ENCODE data around the gene NME1. TPM values are rescaled to one million over a fixed set of nuclear protein-coding genes. Genes with fewer than 3 reads are reported as not detected.
"Not testable (repeated sequence)": the region's sequence is repeated elsewhere in the genome, so short reads cannot be mapped to it uniquely, and the experiment has no call there.

NME1 gene
- total RNA-seq: 100 to 1,000 TPM; 450 to 454 TPM

DNA sequence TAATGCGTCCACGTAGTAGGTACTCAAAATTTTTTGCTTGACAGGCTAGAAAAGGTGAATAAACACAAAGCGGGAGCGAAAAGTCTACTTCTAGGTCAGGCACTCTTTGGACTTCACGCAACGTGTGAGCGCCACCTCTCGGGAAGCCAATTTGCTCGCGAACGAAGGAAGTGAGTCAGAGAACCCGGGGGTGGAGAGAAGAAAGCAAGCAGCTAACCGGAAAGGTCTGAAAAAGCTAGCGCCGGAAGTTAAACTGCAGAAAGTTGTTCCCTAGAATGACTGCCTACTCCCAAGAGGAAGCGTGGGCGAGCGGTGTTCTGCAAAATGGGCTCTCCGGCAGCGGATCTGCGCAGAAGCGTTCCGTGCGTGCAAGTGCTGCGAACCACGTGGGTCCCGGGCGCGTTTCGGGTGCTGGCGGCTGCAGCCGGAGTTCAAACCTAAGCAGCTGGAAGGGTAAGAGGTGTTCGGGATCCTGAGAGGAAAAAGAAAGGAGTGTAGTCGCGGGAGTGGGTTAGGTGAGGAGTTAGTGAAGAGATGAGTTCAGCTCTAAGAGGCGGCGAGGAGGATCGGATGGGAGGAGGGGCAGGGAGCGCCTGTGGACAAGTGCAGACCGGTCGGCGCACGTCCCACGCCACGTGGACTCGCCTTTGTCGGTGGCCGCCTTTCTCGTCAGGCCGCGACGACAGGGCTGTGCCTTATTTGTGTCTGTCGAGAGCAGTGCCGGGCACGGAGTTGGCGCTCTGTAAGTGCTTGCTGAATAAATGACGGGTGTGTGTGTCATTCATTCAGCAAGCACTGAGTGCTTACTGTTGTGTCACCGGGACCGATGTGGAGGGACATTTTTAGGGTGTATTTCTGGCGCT, at the start of gene NME1:
NME1 (plus strand) TSS at position 350 of the 863 bp plus-strand sequence. CDS start 2,096 bp downstream, outside the sequence.
- CTCF ChIA-PET: interaction anchor here (0.6 to 2.1 kb wide), 16 partner anchors 9 to 288 kb away, joined by 3 to 25 read pairs (median 3); partner anchors contain the start of genes NME2 and SPAG9
- POLR2A ChIA-PET: interaction anchor here (0.6 to 1.4 kb wide), 9 partner anchors 9 to 288 kb away, joined by 3 to 11 read pairs (median 5); partner anchors contain the start of genes NME2, SPAG9 and TOB1

DNA sequence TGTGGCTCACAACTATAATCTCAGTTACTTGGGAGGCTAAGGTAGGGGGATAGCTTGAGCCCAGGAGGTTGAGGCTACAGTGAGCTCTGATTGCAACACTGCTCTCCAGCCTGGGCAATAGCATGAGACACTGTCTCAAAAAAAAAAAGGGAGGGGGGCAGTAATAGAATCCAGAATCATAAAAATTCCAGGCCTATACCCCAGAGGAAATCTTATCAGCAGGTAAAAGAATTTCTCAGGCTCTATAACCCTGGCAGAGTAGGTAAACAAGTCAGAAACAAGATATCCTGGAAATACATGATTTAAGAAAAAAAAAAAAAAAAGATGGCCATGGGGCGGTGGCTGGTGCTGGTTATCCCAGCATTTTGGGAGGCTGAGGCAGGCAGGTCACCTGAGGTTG, 45.6 kb upstream of the NME1 start:
- CTCF ChIA-PET: no interaction called here
- POLR2A ChIA-PET: interaction anchor here (0.9 kb wide), 1 partner anchor 10 kb away, joined by 4 read pairs; no protein-coding TSS in a partner anchor

DNA sequence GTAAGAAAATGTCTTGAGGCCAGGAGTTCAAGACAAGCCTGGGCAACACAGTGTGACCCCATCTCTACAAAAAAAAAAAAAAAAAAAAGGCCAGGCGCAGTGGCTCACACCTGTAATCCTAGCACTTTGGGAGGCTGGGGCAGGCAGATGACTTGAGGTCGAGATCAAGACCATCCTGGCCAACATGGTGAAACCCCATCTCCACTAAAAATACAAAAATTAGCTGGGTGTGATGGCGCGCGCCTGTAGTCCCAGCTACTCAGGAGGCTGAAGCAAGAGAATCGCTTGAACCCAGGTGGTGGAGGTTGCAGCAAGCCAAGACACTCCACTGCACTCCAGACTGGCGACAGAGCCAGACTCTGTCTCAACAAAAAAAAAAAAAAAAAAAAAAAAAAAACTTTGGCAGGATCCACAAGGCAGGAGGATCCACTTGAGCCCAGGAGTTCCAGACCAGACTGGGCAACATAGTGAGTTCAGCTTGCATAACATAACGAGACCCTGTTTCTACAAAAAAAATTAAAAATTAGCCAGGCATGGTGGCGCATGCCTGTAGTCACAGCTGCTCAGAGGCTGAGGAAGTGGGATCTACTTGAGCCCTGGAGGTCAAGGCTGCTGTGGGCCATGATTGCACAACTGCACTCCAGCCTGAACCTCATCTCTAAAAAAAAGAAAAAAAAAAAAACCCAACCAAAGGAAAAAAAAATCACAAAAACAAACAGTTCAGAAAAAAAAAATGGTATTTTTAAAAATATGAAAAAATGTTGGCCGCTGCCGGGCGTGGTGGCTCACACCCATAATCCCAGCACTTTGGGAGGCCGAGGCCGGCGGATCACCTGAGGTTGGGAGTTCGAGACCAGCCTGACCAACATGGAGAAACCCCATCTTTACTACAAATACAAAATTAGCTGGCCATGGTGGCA, 40.8 kb upstream of the NME1 start:
- POLR2A ChIA-PET: not testable (repeated sequence)
- CTCF ChIA-PET: interaction anchor here (0.7 kb wide), 2 partner anchors 53 to 108 kb away, joined by 4 read pairs; no protein-coding TSS in a partner anchor

DNA sequence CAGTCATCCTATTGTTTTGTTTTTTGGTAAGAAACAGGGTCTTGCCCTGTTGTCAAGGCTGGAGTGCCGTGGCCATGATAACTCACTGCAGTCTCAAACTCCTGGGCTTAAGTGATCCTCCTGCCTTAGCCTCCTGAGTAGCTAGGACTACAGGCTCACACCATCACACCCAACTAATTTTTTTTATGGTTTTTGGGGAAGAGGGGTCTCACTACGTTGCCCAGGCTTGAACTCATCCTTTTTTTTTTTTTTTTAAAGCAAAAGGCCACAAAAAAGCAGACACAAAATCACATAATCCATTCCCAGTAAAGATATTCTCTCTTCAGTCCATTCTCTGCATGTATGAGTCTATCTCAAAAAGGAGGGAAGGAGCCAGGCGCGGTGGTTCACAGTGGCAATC, 38.2 kb upstream of the NME1 start:
- ChIA-PET CTCF (interaction anchor here (0.8 kb wide), 1 partner anchor 19 kb away, joined by 3 read pairs; no protein-coding TSS in a partner anchor), POLR2A (no interaction called here)

DNA sequence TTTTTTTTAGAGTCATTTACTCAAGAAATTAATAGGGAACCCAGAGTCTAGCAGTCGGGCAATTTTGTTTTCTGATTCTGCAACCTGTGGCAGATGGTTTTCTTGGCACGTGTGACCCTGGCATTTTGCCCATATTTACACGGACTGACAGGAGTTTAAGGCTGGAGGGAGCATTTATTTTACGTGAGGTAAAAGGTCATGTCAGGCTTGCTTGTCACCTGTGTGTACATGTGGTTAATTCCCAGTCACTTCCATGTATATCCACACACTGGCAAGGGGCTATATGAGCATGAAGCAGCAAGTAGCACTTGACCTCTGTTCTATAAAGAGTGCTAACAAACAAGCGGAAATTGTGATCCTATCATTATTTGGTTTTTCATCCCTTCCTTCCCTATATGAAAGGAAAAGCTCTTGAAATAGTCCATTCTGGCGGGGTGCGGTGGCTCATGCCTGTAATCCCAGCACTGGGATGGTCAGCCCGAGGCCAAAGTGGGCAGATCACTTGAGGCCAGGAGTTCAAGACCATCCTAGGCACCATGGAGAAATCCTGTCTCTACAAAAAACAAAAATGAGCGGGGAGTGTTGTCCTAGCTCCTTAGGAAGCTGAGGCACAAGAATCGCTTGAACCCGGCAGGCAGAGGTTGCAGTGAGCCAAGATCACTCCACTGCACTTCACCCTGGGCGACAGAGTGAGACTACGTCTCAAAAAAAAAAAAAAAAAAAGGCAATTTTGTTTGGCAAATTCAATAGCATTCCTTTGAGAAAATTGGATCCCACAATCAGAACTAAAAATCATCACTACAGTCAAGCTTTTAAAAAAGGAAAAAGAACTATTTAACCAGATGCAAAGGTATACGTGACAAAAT, 34.8 kb upstream of the NME1 start:
- ChIA-PET CTCF (interaction anchor here (1.1 to 1.5 kb wide), 2 partner anchors 35 to 108 kb away, joined by 3 to 6 read pairs; partner anchors contain the start of gene NME1), POLR2A (interaction anchor here (0.6 to 1.1 kb wide), 2 partner anchors 35 to 36 kb away, joined by 4 to 8 read pairs; partner anchors contain the start of gene NME1)

DNA sequence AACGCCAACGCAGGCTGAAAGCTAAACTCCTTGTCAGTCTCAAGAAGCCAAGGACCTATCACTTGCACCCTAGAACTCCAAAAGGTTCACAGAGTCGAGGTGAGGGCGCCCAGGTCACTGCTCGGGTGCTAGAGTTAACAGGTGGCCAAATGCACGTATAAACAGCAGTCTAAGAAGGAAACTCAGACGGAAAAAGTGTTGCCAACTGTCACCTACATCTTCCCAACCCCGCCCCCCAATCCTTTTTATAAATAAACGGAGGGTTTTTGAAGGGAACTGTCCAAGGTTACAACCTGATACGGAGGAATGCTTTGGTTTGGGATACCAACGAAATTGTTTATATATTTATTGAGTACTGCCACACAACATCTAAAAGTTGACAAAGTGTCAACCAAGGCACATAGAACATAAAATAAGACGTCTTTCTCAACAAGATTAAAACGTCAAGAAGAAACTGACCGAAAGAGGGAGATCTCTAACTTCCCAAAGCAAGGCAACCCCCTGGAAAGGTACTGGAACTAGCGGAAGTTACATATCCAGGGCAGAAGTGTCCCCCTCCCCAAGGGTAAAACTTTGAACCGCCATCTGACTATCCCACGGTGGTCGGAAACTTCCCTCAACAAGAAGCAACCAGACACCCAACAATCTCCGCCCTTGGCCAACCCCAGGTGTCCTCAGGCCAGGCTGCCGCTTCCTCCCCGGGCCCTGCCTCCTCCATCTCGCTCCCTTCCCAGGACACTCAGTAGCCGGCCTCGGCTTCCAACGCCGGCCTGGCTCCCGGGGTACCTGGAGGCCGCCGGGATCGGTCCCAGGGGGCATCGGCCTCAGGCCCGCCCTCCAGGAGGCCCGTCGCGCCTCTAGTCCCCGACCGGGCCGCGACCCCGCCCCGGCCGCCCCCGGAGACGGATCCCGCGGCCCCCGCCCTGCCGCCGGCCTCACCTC, 33.7 kb upstream of the NME1 start:
- CTCF ChIA-PET: interaction anchor here (0.7 to 1.5 kb wide), 4 partner anchors 34 to 109 kb away, joined by 3 to 6 read pairs (median 3); partner anchors contain the start of gene NME1
- POLR2A ChIA-PET: interaction anchor here (0.6 to 1.7 kb wide), 6 partner anchors 13 to 254 kb away, joined by 3 to 8 read pairs (median 5); partner anchors contain the start of genes NME1 and TOB1

DNA sequence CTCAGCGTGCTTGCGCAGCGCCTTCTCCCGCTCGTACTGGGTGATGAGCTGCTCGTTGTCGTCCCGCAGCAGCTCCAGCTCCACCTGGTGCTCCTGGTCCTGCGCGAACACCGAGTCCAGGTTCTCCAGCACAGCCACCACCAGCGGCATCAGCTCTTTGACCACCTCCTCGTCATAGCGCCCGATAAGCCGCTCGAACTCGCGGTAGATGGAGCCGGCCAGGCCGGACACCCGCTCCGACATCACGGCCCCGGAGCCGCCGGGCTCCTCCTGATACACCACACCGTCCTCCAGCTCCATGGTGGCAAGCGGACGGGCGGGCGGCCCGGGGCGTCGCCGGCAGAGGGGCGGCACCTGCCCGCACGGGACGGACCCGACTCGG, 33.0 kb upstream of the NME1 start:
- ChIA-PET CTCF (interaction anchor here (0.7 to 1.4 kb wide), 2 partner anchors 33 to 68 kb away, joined by 3 read pairs; partner anchors contain the start of gene NME1), POLR2A (interaction anchor here (0.6 to 1.7 kb wide), 4 partner anchors 14 to 254 kb away, joined by 3 to 8 read pairs (median 5); partner anchors contain the start of genes NME1 and TOB1)

DNA sequence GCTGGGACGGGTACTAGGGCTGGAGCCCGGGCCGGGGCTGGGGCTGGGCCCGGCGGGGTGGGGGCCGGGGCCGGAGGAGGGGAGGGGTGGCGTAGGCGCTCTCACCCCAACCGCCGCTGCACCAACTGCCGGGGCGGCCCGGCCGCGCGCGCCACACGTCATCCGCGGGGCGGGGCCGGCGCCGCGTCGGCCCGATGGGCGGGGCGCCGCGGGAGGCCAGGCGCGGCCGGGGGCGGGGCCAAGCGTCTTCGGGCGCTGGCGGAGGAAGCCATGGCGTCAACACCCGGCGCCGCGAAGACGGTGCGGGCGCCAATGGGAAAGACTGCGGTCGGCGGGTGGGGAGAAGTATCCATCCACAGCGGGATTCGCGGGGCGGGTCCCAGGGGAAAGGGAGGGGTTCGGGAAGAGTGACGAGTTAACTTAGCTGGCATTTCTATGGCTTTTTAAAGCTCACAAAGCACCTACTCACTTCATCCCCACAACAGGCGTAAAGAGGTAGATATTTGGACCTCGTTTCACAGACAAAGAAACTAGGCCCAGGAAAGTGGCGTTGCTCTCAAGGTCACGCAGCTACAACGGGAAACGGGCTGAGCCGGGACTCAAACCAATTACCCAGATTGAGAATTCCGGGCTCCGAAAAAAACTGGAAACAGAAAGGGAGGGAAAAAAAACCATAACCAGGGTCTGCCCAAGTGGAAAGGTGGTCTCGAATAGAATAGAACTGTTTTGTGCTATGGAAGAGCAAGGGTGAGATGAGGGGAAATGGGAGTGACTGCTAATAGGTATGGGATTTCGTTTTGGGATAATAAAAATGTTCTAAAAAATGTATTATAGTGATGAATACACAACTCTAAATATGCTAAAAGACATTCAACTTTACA, 32.4 kb upstream of the NME1 start, which contains the start of gene SPAG9:
SPAG9 (minus strand) TSS at position 130 of the 881 bp plus-strand sequence. CDS start 212 bp downstream, outside the sequence.
- POLR2A ChIA-PET: interaction anchor here (0.5 to 1.7 kb wide), 4 partner anchors 32 to 255 kb away, joined by 3 to 8 read pairs (median 6); partner anchors contain the start of genes NME1 and TOB1
- CTCF ChIA-PET: interaction anchor here (0.7 to 1.4 kb wide), 3 partner anchors 32 to 121 kb away, joined by 3 read pairs; partner anchors contain the start of gene NME1

DNA sequence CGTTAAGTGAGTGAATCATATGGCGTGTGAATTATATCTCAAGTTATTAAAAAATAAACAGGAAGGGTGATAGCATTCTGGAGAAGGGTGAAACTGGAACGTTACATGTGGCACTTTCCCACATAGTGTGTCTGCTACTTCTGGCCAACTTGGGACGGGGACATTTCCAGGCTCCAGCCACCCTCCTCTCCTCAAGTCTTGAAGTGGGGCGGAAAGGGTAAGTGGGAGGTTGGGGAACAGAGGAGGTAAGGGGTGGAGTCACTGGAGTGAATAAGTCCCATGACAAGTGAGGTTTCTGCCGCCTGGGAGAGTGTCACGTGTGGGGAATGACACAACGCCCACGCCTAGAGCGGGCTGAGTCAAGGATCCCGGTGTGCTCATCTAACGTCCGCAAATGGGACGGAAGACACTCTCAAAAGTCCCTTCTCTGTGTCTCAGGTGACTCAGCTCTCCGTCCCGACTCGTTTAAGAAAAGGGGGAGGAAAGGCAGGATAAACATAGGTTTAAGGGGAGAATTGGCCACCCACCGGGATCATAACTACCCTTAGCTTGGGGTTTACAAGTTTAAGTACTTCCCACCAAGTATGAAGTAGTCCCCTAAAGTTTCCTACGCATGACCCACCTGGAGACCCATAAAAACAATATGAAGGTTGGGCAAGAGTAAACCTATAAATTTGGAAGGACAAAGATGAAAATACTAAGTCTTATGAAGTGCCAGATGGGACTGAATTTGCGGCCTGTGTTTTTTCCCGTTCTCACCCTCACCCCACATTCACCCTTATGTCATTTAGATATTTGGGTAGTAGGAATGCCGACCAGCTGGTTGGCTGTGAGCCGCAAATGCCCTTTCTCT, 31.5 kb upstream of the NME1 start:
- ChIA-PET CTCF (interaction anchor here (0.7 kb wide), 1 partner anchor 122 kb away, joined by 3 read pairs; no protein-coding TSS in a partner anchor), POLR2A (interaction anchor here (0.5 to 1.7 kb wide), 3 partner anchors 32 to 256 kb away, joined by 3 to 8 read pairs (median 8); partner anchors contain the start of genes NME1 and TOB1)

DNA sequence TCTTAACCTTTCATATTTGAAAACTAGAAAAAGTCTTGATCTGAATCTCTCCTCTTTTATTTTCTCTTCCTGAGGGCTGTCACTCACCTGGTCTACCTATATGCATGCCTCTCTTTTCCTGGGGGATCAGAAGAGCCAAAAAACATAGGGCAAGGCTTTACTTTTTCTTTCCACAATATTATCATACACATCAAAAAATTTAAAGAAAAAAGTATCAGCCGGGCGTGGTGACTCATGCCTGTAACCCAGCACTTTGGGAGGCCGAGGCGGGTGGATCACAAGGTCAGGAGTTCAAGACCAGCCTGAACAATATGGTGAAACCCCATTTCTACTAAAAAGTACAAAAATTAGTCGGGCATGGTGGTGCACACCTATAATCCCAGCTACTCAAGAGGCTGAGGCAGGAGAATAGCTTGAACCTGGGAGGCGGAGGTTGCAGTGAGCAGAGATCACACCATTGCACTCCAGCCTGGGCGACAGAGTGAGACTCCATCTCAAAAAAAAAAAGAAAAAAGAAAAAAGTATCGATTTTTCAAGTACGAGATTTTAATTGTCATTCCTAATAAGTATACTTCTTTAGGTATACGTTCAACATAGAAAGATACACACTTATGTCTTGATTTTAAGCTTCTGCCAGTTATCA, 30.8 kb upstream of the NME1 start:
- POLR2A ChIA-PET: not testable (repeated sequence)
- CTCF ChIA-PET: interaction anchor here (1.1 kb wide), 1 partner anchor 31 kb away, joined by 3 read pairs; the partner anchor contains the start of gene NME1

DNA sequence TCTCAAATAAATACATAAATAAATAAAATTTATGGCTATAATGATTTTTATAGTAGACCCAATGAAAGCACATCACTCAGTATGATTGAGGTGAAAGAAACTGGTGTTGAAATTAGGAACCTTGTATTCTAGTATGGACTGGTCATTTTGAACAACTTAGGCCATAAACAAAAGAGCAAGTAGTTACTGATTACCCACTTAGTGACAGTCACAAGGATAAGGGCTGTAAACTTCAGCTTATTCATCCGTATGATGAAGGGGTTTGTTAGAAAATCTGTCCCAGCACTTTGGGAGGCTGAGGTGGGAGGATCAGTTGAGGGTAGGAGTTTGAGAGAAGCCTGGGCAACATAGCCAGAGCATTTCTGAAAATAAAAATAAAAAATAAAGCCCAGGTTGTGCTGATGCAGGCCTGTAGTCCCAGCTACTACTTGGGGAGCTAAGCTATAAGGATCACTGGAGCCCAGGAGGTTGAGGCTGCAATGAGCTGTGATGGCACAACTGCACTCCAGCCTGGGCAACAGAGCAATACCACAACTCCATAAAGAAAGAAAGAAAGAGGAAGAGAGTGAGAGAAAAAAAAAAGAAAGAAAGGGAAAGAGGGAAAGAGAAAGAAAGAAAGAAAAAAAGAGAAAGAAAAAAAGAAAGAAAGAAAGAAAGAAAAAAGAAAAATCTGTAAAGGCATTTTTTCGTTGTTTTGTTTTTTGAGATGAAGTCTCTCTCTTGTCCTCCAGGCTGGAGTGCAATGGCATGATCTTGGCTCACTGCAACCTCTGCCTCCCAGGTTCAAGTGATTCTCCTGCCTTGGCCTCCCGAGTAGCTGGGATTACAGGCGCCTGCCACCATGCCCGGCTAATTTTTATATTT, 28.5 kb upstream of the NME1 start:
- ChIA-PET CTCF (interaction anchor here (0.6 kb wide), 1 partner anchor 24 kb away, joined by 5 read pairs; no protein-coding TSS in a partner anchor), POLR2A (interaction anchor here (0.6 kb wide), 1 partner anchor 22 kb away, joined by 3 read pairs; no protein-coding TSS in a partner anchor)

DNA sequence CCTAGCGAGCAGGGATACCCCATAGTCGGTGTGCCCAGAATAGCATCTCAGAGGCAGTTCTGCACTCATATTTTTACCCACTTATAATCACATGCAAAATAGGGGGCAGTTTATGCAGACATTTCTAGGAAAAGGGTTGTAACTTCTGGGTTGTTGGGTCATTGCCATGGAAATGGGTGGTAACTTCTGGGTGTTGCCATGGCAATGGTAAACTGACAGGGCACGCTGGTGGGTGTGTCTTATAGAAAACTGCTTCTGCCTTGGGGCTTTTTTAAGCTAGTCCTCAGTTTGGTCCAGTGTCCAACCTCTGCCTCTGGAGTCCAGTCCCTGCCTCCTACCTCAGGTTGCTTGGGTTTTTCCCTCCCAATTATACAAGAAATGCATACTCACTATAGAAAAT, 25.3 kb upstream of the NME1 start:
- POLR2A ChIA-PET: no interaction called here

DNA sequence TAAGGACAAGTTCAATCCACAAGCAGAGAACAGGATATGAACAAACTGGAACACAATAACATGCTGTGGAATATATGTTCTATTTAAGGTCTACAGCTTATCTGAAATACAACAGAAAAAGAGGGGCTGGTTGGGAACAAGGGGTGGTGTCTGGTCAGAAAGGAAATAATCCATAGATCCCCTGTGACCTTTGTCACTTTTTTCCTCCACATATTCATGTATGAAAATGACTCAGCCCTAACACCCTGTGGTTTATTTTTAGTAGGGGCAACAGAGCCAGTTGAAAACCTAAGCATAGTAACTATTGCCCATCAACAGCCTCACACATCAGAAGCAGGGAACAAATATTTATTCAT, 20.4 kb upstream of the NME1 start:
- CTCF ChIA-PET: no interaction called here
- POLR2A ChIA-PET: no interaction called here

More for the DNA sequence above, 25.3 kb upstream of the NME1 start:
- CTCF ChIA-PET: interaction anchor here (0.7 kb wide), 1 partner anchor 14 kb away, joined by 3 read pairs; no protein-coding TSS in a partner anchor

Measured in activated CD8-positive, alpha-beta memory T cell treated with anti-CD3 and anti-CD28 coated beads for 36 hours (primary cell).